HG03064 (cell line): ENCODE data around the gene STYK1.
"Not testable (repeated sequence)": the region's sequence is repeated elsewhere in the genome, so short reads cannot be mapped to it uniquely, and the experiment has no call there.

ENCODE experiments used
- ATAC-seq: cut with Tn5 transposase; IDR thresholded peaks from one replicate; pipeline ENCODE4 v1.9.1; 2021; ENCODE audit warnings: low read depth; ENCODE audit not compliant: unreplicated experiment

The STYK1 gene

DNA sequence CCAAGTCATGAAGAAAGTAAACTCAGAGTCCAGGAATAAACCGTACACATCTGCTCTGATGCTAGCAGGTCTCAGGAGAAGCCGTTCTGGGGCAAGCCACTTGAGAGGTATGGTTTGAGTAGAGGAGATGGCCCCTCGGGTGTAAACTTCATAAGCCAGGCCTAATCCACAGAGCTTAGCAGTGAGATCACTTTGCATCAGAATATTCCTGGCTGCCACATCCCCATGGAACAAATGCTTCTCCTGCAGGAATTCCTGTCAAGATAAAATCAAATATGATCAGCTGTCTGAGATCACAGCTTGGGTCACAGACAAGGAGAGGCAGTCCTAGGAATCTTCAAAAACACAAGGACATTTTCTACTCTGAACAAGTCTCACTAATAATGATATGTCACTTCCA is 49.2 kb downstream of the STYK1 start:
- ATAC-seq, result no peak

DNA sequence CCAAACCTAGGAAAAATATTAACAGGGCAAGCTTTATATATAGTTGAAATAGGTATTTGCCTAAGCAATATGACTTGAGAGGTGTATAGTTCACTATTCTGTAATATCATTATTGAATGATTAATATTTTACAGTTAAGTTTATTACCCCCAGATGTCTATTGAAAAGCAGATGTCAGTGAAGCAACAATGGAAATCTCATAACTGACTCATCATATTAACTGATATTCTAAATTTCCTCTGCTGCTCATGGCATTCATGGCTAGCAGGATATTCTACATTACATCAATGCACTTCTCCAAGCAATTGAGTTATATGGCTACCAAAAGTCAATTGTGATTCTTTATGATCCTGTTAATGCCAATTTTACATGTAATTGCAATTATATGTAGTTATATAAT is 50.7 kb downstream of the STYK1 start:
- no peak for ATAC-seq

DNA sequence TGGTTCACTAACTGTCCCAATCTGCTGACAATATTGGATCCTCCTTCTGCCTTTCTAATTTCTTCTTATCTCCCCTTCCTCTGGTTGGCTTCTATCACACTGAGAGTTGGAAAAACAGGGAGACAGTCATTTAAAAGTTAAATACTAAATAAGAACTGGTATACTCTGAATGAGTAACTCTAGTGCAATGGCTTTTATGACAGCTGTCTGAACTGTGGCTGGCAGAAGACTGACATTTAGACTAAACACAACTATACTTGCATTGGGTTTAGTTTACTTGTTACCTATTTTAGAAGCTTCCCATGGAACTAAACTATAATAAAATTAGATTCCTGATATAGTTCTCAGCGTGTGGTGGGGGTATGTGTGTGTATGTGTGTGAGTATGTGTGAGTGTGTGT is 52.6 kb downstream of the STYK1 start:
- no peak for ATAC-seq

DNA sequence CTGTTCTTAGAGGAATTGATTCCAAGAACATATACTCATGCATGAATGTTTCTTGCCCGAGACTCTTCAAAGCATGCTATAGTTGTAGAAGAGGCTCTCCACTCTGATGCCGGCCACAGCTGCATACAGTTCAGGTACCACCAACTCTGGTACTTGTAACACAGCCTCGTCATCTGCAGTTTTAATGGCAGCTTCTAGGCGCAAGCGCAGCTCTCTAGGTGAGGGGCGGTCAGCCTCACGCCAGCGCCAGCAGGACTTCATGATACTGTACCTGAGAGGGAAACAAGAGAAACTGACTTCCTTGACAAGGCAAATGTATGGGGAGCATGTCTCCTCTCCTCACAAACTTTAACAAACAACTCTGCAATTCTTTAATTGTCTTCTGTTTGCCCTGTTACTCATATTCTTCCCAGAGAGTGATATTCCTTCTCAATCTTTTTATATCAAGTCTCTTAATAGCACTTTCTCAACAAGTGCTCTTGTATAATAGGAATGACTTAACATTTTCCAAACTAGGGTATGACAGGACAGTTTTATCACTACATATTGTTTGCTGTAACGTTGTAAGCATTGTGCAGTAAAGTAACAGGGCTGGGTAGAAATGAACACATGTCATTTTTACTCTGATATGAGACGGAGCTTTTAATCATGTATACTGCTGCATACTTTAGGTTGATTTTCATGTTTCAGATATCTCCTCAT is 53.6 kb downstream of the STYK1 start:
- ATAC-seq, result no peak

DNA sequence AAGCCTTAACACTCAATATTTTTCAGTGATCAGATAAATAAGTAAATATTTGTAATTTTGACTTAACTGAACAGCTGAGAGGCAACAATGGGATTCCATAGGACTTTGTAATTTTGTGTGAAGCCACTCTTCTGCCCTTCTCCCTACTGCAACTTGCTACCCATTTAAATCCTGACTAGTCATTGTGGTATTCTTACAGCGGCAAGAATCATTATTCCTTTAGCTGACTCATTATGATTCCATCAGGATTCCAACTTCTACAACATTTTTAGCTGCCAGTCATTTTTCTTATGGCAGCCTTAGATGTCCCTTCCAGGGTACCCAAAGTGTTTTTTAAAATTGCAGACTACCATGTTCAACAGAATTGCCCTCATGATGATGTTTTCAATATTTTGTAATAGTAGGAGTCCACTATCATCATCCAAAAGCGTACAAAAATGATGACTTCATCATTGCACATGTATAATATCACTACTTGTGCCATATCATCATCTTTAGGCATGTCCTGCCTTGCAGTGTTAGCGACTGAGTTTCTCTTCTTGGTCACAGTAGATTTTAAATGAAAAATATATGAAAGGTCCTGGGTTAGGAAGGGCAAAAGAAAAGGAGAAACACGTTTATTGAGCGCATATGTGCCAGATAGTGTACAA is 55.4 kb downstream of the STYK1 start:
- ATAC-seq, result no peak

DNA sequence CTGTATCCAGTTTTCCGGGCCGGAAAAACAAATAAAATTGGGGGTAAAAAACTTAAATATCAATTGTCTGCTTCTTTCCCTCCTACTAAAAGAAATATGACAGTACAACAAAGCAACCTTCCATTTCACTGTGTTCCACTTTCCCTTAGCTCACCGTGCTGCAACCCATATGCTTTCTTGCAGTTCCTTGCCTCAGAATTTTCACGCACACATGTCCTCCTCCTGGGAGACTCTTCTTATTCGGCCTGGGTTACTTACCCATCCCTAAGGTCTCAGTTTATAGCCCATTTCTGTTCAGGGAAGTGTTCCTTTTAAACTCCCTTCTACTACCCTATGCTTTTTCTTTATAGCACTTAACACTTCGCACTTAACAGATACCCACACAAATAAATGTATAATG is 56.0 kb downstream of the STYK1 start:
- ATAC-seq, result no peak

DNA sequence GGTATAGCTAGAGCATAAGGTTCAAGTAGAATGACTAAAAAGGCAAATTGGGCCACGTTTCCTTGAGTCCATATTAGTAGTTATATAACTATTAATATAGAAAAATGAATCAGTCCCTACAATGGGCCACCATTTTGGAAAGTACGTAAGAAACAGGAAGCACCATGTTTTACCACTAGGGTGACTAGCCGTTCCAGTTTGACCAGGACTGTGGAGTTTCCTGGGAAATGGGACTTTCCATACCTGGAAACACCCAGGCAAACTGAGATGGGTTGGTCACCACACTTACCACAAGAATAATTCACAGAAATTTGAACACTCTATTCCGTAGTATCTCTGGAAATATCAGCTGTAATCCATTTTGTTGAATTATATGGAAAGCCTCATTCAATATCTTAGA is 58.3 kb downstream of the STYK1 start:
- no peak for ATAC-seq

DNA sequence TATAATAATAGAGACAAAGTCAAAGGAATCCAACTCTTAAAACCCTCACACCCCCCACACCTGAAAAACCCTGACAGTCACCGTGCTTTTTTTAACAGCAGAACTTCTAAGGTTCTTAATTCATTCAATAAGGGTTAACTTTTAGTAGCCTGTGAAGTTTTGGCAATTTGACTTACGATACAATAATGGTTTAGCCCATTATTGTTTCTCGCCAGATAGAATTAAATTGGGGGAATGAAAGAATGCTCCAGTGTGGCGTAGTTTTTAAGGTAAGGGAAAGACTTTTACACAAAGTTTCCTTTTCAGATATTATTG is 59.8 kb downstream of the STYK1 start:
- ATAC-seq, result no peak

DNA sequence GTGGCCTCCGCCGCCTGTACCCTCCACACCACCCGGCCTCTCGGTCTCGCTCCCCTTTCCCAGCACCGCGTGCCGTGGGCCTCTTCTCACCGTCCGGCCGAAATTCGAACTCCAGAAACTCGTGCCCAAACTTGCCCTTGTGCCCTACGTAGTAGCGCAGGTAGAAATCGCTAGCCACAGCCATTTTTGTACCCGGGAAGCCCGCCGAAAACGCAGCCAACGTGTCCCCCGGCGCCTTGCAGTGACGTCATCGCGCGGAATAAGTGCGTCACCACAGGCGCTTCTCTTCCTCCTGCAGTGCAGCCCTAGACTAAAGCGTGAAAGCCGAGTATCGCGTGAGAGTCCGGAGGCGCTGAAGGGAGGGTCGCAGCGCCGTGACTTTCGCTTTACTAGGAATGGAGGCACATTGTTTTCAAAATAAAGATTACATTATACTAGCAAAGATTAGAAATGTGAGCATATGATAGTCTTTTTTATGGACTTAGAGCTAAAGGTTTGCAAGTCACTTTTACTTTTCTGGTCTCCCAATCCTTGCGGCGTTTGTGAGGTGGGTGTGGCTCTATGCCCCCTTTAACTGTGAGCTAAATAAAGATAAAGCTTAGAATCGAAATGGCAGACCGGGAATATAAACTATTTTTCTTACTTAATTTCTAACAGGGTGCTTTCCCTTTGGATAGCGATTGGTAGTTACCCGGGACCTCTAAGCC is 60.4 kb downstream of the STYK1 start, which contains the start of gene MAGOHB:
TSS of gene MAGOHB (minus strand) at position 261 of the 707 bp plus-strand sequence. CDS start at position 184, 77 bp downstream.
- ATAC-seq, result peak; percentile 95

DNA sequence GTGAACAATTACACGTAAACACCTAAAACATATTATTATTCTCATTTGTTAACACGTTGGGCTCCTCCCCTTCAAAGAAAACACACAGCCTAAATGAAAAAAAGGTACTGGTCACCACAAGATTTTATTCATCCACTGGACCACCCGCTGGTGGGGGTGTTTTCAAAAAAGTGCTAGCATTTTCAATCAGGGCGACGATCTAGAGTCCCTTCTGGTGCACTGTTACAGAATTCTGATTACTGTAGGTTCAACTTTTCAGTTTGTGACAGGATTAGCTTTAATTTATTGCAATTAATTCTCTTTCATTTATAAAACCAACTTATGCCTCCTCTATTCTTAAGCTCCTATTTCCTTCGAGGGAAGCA is 60.9 kb downstream of the STYK1 start:
- no peak for ATAC-seq

DNA sequence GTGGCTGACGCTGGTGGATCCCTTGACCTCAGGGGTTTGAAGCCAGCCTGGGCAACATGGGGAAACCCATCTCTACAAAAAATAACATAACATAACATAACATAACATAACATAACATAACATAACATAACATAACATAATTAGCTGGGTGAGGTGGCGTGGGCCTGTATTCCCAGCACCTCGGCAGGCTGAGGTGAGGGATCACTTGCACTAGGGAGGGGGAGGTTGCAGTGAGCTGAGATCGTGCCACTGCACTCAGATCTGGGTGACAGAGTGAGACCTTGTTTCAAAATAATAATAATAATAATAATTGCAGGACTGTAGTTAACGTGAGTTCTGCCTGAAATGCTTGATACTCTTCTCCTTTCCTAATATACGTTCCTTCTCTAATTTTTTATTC is 61.7 kb downstream of the STYK1 start:
- no peak for ATAC-seq

DNA sequence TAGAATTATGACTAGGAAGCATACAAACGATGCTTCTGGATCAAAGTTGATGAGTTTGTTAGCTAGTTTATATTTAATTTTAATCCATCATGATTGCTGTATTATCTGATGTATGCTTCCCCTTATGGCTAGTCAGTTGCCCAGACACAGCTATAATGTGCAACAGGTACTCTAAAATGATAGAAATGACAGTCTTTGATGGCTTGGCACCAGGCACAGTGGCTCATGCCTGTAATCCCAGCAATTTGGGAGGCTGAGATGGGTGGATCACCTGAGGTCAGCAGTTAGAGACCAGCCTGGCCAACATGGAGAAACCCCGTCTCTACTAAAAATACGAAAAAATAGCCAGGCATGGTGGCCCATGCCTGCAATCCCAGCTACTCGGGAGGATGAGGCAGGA is 62.6 kb downstream of the STYK1 start:
- ATAC-seq, result not testable (repeated sequence)

DNA sequence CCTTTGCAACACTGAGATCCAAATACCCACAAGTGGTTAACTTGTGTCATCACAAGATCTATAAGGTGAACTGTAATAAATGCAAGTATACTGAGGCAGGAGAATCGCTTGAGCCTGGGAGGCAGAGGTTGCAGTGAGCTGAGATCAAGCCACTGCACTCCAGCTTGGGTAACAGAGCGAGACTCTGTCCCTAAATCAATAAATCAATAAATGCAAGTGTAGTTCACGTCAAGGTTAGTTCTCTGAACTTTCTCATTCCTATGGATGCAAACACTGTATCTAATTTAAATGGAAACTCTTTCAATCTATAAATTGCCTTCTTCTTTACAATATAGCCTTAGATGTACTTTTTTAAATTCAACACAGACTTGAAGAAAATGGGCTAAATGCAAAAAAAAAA is 63.7 kb downstream of the STYK1 start:
- no peak for ATAC-seq

DNA sequence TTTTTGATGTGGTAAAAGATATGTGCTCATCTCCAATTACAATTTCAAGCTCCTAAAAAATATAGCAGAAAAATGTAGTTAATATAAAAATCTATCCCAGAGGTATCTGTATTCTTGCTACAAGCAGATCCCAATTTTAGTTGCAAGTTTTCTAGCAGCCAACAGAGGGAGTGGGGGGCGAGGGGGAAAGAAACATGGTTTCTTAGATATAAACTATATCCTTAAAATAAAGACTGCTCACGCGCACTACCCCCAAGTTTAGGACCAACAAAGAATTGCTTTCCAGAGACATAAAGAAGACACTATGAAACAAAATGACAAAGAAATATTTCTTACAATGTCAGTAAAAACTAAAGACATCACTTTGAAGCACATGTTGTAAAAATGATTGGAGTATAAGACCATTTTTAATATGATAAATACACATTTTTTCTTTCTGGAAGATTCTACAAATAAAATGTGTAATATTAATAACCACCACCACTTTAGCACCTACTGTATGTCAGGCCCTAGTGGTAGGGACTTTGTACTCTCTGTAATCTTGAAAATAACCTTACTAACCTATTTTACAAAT is 65.9 kb downstream of the STYK1 start:
- ATAC-seq, result no peak

DNA sequence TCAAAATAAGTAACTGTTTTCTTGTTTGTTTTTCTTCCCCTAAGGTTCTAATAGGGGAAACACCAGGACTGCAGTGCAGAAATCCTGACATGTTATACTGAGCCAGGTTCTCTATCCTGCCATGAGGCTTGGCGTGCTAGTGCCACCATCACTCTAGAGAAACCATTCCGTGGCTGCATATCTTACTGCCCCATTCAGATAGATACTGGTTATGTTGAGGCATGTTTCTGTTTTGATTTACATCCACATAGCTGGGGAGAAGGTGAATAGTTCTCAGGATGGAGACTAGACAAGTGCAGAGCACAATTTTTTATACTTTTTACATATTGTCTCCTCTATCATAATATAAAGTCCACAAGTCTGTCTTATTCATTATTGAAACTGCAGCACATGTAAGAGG is 72.0 kb downstream of the STYK1 start:
- no peak for ATAC-seq

DNA sequence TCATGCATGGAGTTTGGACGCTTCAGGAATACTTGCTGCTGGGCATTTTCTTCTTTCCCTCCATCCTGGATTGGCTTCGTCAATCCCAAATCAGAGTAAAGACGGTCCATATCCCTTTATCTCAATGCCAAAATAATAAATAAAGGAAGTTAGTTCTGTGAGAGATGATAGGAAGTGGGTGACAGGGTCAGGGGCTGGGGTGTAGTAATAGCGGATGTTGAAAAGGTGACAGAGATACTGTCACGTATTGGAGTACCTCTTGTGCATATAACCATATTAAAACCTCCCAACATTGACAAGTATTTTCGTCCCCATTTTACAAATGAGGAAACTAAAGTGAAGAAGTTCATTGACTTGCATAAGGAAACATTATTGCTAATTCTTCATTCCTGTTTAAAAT is 72.9 kb downstream of the STYK1 start:
- ATAC-seq, result no peak

DNA sequence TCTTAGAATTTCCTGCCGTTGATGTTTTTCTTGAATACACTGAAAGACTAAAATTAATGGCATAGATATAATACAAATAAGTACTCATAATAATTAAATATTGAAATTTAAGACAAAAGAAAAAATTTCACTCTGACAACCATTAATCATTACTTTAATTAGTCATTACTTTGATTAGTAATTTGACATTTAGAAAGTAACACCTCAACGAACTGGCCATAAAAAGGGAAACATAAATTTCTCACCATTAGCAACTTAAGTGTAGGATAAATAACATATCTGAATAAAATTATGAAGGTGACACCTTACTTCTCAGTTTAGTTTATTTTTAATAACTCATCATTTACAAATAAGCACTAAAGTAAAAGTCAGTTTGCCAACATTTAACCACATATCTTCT is 78.0 kb downstream of the STYK1 start:
- ATAC-seq, result no peak

DNA sequence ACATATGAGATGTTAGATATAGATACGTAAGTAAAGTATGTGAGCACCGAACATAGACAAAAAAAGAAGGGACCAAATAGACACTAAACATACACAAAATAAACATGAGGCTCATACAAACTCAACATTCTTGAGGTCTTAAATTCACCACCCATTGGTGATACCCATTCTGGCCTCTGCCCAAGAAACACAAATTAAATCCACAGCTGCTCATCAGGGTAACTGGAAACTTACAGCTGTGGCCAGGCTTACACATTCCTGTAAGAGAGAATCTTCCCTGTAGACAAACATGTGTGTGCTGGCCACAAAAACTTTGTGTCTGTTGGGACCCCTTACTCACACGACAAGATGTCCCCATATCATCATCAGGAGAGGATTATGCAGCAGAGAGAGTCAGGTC is 82.9 kb downstream of the STYK1 start:
- no peak for ATAC-seq

DNA sequence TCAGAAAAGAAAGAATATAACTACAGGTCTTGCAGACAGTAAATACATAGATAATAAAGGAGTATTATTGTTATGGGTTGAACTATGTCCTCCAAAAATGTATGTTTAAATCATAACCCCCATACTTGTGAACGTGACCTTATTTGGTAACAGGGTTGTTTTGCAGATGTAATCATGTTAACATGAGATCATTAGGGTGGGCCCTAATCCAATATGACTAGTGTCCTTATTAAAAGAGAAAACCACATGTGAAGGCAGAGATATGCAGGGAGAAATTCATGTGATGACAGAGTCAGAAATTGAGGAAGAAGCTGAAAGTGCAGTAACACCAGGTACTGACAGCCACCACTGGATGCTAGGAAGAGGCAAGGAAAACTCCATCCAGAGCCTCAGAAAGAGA is 89.4 kb downstream of the STYK1 start:
- no peak for ATAC-seq

DNA sequence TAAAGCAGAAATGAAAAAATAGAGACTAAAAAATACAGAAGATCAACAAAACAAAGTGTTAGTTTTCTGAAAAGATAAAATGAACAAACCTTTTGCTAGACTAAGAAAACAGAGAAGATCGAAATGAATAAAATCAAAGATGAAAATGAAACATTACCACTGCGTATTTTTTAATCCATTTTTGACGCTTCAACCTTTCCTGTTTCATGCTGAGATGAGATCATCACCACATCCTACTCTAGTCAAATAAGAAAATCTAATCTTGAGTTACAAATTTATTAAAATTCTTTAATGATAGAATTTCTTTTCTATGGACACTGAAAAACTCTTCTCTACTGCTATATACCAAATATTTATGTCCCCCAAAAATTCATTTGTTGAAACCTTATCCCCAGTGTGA is 91.1 kb downstream of the STYK1 start:
- no peak for ATAC-seq

DNA sequence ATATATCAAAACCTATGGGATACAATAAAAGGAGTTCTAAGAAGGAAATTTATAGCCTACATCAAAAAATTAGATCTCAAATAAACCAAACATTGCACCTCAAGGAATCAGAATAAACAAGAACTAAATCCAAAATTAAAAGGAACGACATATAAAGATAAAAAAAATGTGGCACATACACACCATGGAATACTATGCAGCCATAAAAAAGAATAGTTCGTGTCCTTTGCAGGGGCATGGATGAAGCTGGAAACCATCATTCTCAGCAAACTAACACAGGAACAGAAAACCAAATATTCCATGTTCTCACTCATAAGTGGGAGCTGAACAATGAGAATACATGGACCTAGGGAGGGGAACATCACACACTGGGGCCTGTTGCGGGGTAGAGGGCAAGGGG is 91.7 kb downstream of the STYK1 start:
- ATAC-seq, result not testable (repeated sequence)

DNA sequence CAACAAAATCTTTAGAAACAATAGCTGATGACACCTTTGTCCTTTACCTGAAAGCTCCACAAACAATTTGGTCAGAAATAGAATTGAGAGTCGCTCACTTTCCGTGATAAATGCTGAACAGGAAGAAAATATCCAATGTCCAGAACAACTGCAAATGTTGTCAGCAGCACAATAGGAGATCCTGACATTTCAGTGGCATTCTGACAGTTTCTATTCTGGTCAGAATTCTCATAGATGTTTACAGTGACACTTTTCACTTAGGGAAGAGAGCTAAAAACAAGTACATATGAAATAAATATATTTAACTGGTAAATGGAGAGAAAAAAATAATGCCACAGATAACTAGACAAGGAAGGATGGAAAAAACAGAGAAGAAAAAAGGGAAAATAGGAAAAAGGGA is 99.5 kb downstream of the STYK1 start:
- ATAC-seq, result no peak
